Amygdala (tissue), 56 donors: ENCODE data around the gene TGIF2.

Experiments
- DNase-seq, 56 donors: peaks; one replicate each; lab custom pipeline; 2025; lab: John Stamatoyannopoulos, UW

TGIF2 gene

GRCh38 chr20:36574366-36575135 is 1.2 kb downstream of the TGIF2 start:
- DNase-seq = peak in 3 of 56 donors; percentile 16 to 29 (median 18)

GRCh38 chr20:36576081-36576445 is 2.7 kb downstream of the TGIF2 start:
- DNase-seq = no peak

- DNase-seq = no peak
Observed at GRCh38 chr20:36578356-36579041, 5.1 kb downstream of the TGIF2 start.

- DNase-seq = no peak
Observed at GRCh38 chr20:36579996-36580545, 6.7 kb downstream of the TGIF2 start.

DNA sequence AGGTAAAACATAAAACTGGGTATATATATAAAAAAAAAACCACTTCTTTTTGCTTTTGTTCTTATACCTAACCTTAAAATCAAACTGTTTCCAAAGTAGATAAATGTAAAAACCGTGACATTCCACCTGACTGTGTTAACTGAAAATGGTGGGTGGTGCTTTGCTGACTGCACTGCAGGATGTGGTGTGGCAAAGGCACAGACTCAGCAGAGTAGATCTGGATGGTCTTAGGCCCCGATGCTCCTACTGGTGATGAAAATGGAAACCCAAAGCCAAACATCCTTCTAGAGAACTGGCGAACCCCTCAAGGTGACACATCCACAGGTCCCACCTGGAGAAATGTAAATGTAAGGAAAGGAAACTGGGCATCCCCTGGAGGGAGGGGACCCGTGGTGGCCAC is 8.9 kb downstream of the TGIF2 start:
- no peak for DNase-seq

DNA sequence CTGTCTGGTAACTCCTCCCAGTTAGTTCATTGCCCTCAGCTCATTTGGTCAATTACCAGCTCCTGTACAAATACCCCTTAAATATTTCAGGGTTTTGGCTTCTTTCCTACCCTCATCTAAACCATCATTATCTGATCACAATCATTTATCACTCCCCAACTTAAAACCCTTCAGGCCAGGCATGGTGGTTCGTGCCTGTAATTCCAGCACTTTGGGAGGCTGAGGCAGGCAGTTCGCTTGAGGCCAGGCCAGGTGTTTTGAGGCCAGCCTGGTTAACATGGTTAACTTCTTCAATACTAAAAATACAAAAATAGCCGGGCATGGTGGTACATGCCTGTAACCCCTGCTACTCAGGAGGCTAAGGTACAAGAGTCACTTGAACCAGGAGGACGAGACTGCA is 9.4 kb downstream of the TGIF2 start:
- DNase-seq = no peak

DNA sequence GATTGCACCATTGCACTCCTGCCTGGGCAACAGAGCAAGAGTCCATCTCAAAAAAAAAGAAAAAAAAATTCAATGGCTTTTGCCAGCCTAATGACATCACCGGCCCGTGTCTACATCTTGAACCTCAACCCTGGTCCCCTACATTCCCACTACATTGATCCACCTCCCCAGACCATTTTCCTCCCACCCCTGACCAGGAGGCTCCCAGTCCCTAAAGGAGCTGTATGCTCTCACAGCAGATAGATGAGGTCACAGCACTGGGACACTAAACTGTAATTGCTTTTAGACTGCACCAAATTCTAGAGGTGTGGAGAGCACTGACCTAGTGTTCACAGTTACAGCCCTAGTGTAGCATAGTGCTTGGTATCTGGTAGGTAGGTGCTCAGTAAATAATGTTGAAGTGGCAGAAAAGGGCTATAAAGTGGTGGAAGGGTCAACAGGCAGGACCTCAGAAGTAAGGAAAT is 10.7 kb downstream of the TGIF2 start:
- DNase-seq = no peak

- DNase-seq = no peak
Observed at GRCh38 chr20:36585410-36586125, 12.2 kb downstream of the TGIF2 start.

- no peak for DNase-seq
Observed at GRCh38 chr20:36587388-36588070, 14.1 kb downstream of the TGIF2 start.

GRCh38 chr20:36591281-36591680 is 17.9 kb downstream of the TGIF2 start:
- DNase-seq = no peak

DNA sequence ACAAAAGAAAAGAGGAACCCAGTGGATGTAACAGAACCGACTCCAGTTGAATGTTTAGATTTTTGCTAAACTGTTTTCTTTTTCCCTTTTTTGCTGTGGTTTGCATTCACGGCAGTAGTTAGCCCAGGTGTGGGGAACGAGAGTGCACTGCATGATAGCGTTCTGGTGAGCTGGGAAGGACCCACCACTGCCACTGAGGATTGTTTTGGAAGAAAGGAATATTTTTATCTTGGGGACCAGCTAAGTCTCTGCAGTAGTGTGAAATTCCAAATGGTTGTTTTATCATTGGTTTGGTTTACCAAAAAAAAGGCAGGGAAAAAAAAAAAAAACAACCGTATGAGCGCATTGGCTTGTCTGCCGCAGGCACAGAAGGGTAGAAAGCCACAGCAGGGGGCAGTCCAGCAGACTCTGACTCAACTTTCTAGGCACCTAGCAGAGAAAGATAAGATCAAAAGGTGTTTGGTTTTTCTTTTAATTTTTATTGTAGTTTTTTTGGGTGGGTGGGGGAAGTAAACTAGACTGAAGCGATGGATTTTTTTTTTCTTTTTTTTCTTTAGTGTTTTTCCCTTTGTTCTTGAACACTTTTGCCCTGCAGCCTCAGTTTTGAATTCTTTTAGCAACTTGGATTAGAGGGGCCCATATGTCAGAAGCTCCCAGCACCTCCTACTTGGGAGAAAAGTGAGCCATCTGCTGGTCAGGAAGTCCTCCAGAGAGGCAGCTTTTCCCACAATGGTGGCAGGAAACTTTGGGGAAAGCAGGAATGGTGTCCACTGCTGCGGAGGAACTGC is 18.7 kb downstream of the TGIF2 start:
- DNase-seq = peak in 12 of 56 donors; percentile 4 to 31 (median 18)

DNA sequence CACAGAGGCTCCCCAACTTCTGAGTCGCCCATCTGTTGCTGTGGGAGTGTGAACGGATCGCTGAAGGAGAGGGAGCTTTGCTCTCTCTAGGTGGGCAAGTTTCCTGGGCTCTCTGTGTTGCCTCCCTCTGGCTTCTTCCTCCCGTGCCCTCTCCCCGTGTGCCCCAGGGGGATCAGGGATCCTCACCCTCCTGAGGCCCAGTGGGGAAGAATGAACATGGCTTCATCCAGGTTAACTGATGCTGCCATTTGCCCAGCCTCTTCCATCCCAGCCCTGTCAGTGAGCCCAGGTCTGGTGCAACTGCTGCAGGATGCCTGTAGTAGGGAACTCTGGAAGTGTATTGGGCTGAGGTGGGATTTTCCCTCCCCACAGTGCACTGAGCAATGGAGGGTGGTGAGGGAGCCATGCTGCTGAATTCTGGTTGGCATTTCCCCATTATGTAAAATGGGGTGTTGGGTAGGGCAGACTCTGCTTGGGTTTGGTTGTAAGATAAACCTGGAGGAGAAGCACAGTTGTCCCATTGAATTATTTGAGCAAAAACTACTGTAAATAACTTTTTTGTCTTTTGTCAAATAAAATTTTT is 20.0 kb downstream of the TGIF2 start:
- no peak for DNase-seq

DNA sequence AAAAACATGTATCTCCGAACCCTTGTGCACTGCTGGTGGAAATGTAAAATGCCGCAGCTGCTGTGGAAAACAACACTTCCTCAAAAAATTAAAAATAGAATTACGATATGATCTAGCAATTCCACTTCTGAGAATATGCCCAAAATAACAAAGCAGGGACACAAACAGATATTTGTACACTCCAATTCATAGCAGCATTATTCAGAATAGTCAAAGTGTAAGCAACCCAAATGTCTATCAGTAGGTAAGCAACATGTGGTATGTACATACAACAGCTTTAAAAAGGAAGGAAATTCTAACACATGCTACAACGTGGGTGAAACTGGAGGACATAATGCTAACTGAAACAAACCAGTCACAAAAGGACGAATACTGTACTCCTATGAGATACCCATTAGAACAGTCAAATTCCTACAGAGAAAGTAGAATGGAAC is 26.5 kb downstream of the TGIF2 start:
- DNase-seq = no peak

DNA sequence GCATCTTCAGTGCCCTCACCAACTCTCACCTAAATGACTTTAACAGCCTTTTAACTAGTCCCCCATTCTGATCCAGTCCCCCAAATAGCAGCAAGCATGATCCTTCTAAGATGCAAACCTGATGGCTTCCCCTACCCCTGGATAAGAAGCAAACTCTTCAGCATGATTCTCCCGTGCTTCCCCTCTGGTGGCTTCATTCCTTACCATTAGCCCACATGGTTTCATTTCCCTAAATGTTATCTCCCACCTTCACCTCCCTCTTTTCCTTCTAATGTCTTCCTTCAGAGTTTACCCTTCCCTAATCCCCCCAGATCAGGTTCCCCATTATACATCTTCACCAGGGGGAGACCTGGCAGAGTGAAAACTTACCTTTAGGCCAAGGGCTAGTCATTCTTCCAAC is 28.1 kb downstream of the TGIF2 start:
- DNase-seq = no peak

GRCh38 chr20:36604952-36605398 is 31.6 kb downstream of the TGIF2 start:
- DNase-seq = peak in 15 of 56 donors; percentile 4 to 61 (median 34)

GRCh38 chr20:36605399-36606157 is 32.2 kb downstream of the TGIF2 start, which contains the start of gene RAB5IF:
Gene RAB5IF, plus strand, starts transcription at chr20:36605779. Its CDS starts 173 bp downstream, at chr20:36605952.
- DNase-seq = peak; percentile 68 to 100 (median 96)

DNA sequence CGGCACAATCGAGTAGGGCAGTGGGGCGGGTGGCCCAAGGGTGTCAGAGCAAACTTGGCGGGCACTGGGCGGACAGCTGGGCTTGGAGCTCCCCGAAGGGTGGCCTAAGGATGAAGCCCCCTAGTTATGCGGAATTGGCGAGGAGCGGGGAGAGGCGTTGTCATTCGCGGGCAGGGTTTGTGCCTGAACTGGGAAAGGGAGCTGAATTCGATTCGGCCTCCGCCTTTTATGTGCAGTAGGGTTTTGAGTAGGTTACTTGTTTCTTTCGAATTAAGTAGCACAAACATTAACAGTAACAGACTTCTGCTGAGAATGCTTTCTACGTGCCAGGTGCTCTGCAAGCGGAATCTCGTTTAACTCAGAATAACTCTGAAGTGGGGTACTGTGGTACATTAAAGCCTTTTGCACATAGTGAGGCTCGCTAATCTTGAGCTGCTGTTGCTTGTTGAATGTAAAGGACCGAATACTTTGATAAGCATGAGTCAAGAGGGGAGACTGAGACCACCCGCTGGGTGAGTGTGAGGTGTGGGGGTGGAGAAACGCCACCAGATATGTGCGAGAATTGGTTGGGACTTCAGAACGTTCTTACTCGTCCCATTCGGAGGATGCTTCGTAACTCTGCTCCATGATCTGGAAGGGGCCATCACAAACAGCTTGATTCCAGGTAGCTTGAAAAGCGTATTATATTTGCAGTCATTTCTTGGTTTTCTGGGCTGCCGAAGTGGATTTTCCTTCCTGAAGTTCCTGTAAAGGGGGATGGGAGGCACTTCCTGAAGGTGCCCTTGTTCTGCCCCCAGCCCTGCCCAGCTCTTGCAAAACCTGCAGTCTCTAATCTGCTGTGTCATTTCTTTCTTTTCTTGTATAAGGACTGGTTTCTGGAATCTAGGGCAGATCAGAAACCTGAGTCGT is 33.0 kb downstream of the TGIF2 start:
- DNase-seq = no peak
